ENCODE results near the gene MYL12B.

DNA sequence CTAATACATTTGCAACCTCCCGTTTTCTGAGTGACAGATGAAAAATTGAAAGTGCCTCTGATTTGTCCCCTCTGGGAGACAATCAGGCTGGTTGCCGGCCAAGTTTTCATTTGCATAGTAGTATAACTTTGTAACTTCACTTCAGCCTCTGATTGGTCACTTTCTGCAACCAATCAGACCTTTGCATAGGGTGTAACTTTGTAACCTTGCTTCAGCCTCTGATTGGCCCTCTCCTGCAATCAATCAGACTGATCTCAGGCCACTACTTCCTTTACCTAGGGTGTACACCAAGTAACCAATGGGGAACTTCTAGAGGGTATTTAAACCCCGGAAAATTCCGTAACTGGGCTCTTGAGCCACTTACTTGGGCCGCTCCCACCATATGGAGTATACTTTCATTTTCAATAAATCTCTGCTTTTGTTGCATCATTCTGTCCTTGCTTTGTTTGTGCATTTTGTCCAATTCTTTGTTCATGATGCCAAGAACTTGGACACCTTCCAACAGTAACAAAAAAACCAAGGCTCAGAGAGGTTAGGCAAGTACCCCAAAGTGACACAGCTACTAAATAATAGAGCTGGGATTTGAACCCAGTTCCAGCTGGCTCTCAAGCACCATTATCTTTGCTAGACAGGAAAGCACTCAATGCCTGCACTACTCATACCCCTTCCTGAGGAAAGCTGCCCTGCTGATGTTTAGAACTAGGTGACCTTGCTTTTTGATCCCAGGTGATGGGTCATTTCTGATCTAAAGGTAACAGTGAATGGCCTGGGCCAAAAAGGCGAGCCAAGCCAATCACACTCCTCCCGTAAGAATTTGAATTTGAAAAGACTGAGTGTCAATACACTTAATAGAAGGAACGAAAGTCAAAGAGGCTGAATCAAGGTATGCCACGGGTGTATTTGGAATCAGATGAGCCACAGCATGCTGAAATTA is 31.3 kb upstream of the MYL12B start:
- TF ChIP-seq POLR2AphosphoS5 (IDR thresholded peaks at IDR 0.05; ENCODE audit: insufficient read depth, low read depth, low read length) (no peak), POLR2A (IDR thresholded peaks at IDR 0.05; ENCODE audit: low read depth, low read length) (no peak), EZH2 (IDR thresholded peaks at IDR 0.05; ENCODE audit: borderline replicate concordance, low read depth, low read length, severe bottlenecking) (no peak), MYC (IDR thresholded peaks at IDR 0.05; ENCODE audit: low read depth, low read length) (no peak), FOS (IDR thresholded peaks at IDR 0.05; ENCODE audit: borderline replicate concordance, insufficient read depth, low read length) (no peak), GATA2 (IDR thresholded peaks at IDR 0.05; ENCODE audit: insufficient read depth, insufficient read length, low read depth, low read length) (no peak), JUN (IDR thresholded peaks at IDR 0.05; ENCODE audit: borderline replicate concordance, insufficient read depth, insufficient read length, low read depth) (no peak)
- TF ChIP-seq, protein P1, sequence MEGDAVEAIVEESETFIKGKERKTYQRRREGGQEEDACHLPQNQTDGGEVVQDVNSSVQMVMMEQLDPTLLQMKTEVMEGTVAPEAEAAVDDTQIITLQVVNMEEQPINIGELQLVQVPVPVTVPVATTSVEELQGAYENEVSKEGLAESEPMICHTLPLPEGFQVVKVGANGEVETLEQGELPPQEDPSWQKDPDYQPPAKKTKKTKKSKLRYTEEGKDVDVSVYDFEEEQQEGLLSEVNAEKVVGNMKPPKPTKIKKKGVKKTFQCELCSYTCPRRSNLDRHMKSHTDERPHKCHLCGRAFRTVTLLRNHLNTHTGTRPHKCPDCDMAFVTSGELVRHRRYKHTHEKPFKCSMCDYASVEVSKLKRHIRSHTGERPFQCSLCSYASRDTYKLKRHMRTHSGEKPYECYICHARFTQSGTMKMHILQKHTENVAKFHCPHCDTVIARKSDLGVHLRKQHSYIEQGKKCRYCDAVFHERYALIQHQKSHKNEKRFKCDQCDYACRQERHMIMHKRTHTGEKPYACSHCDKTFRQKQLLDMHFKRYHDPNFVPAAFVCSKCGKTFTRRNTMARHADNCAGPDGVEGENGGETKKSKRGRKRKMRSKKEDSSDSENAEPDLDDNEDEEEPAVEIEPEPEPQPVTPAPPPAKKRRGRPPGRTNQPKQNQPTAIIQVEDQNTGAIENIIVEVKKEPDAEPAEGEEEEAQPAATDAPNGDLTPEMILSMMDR (IDR thresholded peaks at IDR 0.05; ENCODE audit: extremely low read depth in 1 of 2, insufficient read depth in 1 of 2, low read depth in 1 of 2, low read length in 2 of 2) = no peak
- TF ChIP-seq, protein P2, sequence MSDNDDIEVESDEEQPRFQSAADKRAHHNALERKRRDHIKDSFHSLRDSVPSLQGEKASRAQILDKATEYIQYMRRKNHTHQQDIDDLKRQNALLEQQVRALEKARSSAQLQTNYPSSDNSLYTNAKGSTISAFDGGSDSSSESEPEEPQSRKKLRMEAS (IDR thresholded peaks at IDR 0.05; ENCODE audit: insufficient read depth, insufficient read length) = no peak

Measured in endothelial cell of umbilical vein (primary cell).